DND-41 (cell line): ENCODE measurements around the gene CC2D1A.

Experiments
- EZH2 ChIP-seq: IDR thresholded peaks from 3 replicates; pipeline ENCODE4 v1.6.1; 2012; ENCODE audit warnings: borderline replicate concordance, low read depth, mild to moderate bottlenecking, moderate library complexity, low read length, inconsistent platforms; ENCODE audit not compliant: severe bottlenecking
- TF ChIP-seq, protein P1 (sequence below): IDR thresholded peaks from 2 replicates; pipeline ENCODE4 v1.5.1; 2012; ENCODE audit warnings: borderline replicate concordance, low read length, moderate library complexity, mild to moderate bottlenecking; ENCODE audit not compliant: poor library complexity, severe bottlenecking; ENCODE audit errors: extremely low read depth

DNA sequence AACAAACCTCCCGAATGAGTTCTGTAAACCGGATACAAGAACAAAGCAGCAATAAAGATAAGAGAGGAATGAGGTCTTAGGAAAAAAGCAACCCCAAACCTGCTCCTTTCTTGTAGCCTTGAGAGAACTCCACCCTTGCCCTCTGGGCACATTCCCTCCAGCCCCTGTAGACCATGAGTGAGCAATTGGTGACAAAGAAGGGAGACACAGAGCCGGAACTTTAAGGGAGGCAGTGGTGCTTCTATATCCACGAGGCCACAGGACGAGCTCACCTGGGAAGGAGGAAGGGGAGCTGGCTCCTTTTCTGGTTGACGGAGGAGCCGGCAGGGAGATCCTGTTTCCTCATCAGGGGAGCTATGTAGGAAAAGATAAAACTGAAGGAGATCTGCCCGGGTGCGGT lies 13.1 kb upstream of the CC2D1A start:
- TF ChIP-seq, protein P1, sequence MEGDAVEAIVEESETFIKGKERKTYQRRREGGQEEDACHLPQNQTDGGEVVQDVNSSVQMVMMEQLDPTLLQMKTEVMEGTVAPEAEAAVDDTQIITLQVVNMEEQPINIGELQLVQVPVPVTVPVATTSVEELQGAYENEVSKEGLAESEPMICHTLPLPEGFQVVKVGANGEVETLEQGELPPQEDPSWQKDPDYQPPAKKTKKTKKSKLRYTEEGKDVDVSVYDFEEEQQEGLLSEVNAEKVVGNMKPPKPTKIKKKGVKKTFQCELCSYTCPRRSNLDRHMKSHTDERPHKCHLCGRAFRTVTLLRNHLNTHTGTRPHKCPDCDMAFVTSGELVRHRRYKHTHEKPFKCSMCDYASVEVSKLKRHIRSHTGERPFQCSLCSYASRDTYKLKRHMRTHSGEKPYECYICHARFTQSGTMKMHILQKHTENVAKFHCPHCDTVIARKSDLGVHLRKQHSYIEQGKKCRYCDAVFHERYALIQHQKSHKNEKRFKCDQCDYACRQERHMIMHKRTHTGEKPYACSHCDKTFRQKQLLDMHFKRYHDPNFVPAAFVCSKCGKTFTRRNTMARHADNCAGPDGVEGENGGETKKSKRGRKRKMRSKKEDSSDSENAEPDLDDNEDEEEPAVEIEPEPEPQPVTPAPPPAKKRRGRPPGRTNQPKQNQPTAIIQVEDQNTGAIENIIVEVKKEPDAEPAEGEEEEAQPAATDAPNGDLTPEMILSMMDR = no peak
- no peak for TF ChIP-seq EZH2
